Peyer's patch (tissue), 4 donors: ENCODE measurements around the gene ABCA2.

ENCODE experiments used
- POLR2A ChIP-seq, 2 donors: fragments of 450-650 bp; IDR thresholded peaks; one replicate each; pipeline ENCODE4 v1.5.1; 2017; ENCODE audit warnings: antibody characterized with exemption in 2 of 2, mild to moderate bottlenecking in 2 of 2, moderate library complexity in 2 of 2
- TF ChIP-seq, protein P1 (sequence below), 6 experiments: fragments of 450-650 bp in 4 of 6; fragments of 200-600 bp in 2 of 6; sonication (generic) in 1 of 6; IDR thresholded peaks; one replicate each; pipeline ENCODE4 v1.5.1; 2017 to 2019; ENCODE audit warnings: antibody characterized with exemption in 6 of 6, mild to moderate bottlenecking in 3 of 6, moderate library complexity in 1 of 6

DNA sequence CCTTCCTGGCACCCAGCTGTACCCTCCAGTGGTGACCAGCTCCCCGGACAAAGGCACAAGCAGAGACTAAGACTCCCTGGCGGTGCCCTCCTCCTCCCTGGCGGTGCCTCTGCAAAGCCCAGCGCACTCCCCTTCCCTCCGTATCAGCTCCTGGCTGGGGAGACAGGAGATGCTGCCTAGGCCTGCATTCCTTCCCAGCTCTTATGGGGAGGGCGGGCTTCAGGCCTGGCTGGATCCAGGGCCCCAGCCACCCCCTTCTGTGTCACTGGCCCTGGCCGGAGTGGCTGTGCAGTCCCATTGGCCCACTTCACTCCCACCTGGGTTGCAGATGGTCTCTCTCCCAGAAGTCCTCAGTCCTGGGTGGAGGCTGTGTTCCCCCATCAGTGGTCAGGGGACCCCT is 69.6 kb downstream of the ABCA2 start:
- TF ChIP-seq, protein P1, sequence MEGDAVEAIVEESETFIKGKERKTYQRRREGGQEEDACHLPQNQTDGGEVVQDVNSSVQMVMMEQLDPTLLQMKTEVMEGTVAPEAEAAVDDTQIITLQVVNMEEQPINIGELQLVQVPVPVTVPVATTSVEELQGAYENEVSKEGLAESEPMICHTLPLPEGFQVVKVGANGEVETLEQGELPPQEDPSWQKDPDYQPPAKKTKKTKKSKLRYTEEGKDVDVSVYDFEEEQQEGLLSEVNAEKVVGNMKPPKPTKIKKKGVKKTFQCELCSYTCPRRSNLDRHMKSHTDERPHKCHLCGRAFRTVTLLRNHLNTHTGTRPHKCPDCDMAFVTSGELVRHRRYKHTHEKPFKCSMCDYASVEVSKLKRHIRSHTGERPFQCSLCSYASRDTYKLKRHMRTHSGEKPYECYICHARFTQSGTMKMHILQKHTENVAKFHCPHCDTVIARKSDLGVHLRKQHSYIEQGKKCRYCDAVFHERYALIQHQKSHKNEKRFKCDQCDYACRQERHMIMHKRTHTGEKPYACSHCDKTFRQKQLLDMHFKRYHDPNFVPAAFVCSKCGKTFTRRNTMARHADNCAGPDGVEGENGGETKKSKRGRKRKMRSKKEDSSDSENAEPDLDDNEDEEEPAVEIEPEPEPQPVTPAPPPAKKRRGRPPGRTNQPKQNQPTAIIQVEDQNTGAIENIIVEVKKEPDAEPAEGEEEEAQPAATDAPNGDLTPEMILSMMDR (IDR thresholded peaks at IDR 0.05) = no peak
- no peak for TF ChIP-seq POLR2A (IDR thresholded peaks at IDR 0.05)
